Ovary (tissue), 3 donors: ENCODE measurements around the gene CSNK1G2.

Experiments
- POLR2A ChIP-seq: fragments of 450-650 bp; IDR thresholded peaks from one replicate; pipeline ENCODE4 v1.6.1; 2017; ENCODE audit warnings: antibody characterized with exemption, mild to moderate bottlenecking, moderate library complexity
- TF ChIP-seq, protein P1 (sequence below), 3 donors: fragments of 450-650 bp in 2 of 3; fragments of 200-600 bp in 1 of 3; IDR thresholded peaks; one replicate each; pipeline versions ENCODE4 v1.5.1 to v1.8.0; 2016 to 2022; ENCODE audit warnings: antibody characterized with exemption in 3 of 3, mild to moderate bottlenecking in 1 of 3
- donor health status: DM: no; HTN: no; CAD: no.

DNA sequence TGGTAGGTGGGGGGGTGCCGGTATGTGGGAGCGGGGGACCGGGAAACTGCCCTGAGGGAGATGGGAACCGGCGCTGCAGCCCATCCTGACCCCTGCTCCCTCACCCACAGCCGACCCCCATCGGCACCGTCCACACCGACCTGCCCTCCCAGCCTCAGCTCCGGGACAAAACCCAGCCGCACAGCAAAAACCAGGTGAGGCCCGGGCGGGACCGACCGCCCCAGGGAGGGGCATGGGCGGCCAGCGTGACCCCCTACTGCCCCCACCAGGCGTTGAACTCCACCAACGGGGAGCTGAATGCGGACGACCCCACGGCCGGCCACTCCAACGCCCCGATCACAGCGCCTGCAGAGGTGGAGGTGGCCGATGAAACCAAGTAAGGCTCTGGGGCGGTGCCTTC lies 38.7 kb downstream of the CSNK1G2 start:
- TF ChIP-seq, protein P1, sequence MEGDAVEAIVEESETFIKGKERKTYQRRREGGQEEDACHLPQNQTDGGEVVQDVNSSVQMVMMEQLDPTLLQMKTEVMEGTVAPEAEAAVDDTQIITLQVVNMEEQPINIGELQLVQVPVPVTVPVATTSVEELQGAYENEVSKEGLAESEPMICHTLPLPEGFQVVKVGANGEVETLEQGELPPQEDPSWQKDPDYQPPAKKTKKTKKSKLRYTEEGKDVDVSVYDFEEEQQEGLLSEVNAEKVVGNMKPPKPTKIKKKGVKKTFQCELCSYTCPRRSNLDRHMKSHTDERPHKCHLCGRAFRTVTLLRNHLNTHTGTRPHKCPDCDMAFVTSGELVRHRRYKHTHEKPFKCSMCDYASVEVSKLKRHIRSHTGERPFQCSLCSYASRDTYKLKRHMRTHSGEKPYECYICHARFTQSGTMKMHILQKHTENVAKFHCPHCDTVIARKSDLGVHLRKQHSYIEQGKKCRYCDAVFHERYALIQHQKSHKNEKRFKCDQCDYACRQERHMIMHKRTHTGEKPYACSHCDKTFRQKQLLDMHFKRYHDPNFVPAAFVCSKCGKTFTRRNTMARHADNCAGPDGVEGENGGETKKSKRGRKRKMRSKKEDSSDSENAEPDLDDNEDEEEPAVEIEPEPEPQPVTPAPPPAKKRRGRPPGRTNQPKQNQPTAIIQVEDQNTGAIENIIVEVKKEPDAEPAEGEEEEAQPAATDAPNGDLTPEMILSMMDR (IDR thresholded peaks at IDR 0.05) = no peak
- TF ChIP-seq POLR2A = no peak
